Ovary (tissue), 9 donors: ENCODE data around the gene PLEKHH1. TPM values are rescaled to one million over a fixed set of nuclear protein-coding genes. Genes with fewer than 3 reads are reported as not detected.
A peak's percentile ranks its signal among the peaks of the same experiment; 100 is the strongest.

ENCODE experiments used
- DNase-seq, 5 donors: peaks; one replicate each; pipeline ENCODE4 v3.0.0-alpha.2; 2019 to 2020
- H3K27ac ChIP-seq, 2 donors: fragments of 200-600 bp; one replicate each; pipeline versions ENCODE4 v1.5.1 to v1.8.0; 2019 to 2022
- H3K27me3 ChIP-seq: fragments of 200-600 bp; one replicate; pipeline ENCODE4 v1.8.0; 2022
- H3K36me3 ChIP-seq: fragments of 200-600 bp; sonication (generic); one replicate; pipeline ENCODE4 v1.5.1; 2019
- H3K4me1 ChIP-seq: one replicate; pipeline ENCODE4 v1.8.1; 2013; ENCODE audit warnings: mild to moderate bottlenecking, moderate library complexity; ENCODE audit not compliant: insufficient read depth
- H3K4me3 ChIP-seq: fragments of 200-600 bp; sonication (generic); one replicate; pipeline ENCODE4 v1.5.1; 2017
- H3K9me3 ChIP-seq, 2 donors: fragments of 200-600 bp in 1 of 2; sonication (generic) in 1 of 2; one replicate each; pipeline versions ENCODE4 v1.5.1 to v1.8.1; 2013 to 2019; ENCODE audit warnings: mild to moderate bottlenecking in 1 of 2, moderate library complexity in 1 of 2
- CTCF ChIP-seq, 3 donors: fragments of 450-650 bp in 2 of 3; fragments of 200-600 bp in 1 of 3; IDR thresholded peaks; one replicate each; pipeline versions ENCODE4 v1.5.1 to v1.8.0; 2016 to 2022; ENCODE audit warnings: antibody characterized with exemption in 3 of 3, mild to moderate bottlenecking in 1 of 3
- EP300 ChIP-seq: sonication (generic); formaldehyde crosslinking; IDR thresholded peaks from one replicate; pipeline ENCODE4 v1.6.1; 2017; ENCODE audit warnings: antibody characterized with exemption
- POLR2A ChIP-seq: fragments of 450-650 bp; IDR thresholded peaks from one replicate; pipeline ENCODE4 v1.6.1; 2017; ENCODE audit warnings: antibody characterized with exemption, mild to moderate bottlenecking, moderate library complexity
- WGBS, 3 donors: extraction: QIAGEN DNeasy Blood & Tissue Kit in 1 of 3; methylation state at CpG; one replicate each; pipeline versions ENCODE4 v1.1.5 to v1.1.7; 2013 to 2017; 5-methylcytosine and 5-hydroxymethylcytosine counted together
- intact Hi-C, 4 donors: fragments of 100-400 bp; cut with DNase I; formaldehyde crosslinking; loops; one replicate each; pipeline versions ENCODE4 v1.11.0 to v1.15.1; 2022 to 2023
- polyA plus RNA-seq, 2 donors: library from polyadenylated mRNA; stranded (reverse); fragments of 200-250 nt in 1 of 2; fragments of 350-450 nt in 1 of 2; fragmentation: Illumina TruSeq in 1 of 2; extraction: RNeasy Lipid Tissue Mini Kit (QIAGEN cat#74804) in 1 of 2; gene quantifications; one replicate each; pipeline ENCODE4 v1.2.3, GENCODE V29; 2013 to 2014
- total RNA-seq, 7 donors: library from RNA; depleted of rRNA in 2 of 7; stranded (reverse); fragments of >200 nt in 2 of 7; fragmentation: NEBNext Ultra II Directional in 3 of 7; extraction: Animal tissue kit (Norgen Biotek cat#: 25700) in 3 of 7; gene quantifications; one replicate each; pipeline versions ENCODE4 v1.1.0 to v1.2.4, GENCODE V29; 2016 to 2023
- donor health status: DM: no; HTN: no; CAD: no; lungs with moderate emphysema.
- donor health status: DM: no; HTN: no; CAD: no.
- donor health status: Bipolar disorder and iron deficiency.
- donor health status: DM: yes; HTN: yes; CAD: no.
- donor health status: DM: no; HTN: no; CAD: no.
- donor health status: DM: yes; HTN: yes; CAD: no.

Gene PLEKHH1
- total and polyA plus RNA-seq, 9 donors = 0.78 to 15.7 (median 3.9) TPM

- H3K9me3 ChIP-seq = no peaks in the 10 kb centered on the region
- intact Hi-C loops = loop anchor here in 3 of 4 donors (5.0 to 10.0 kb wide), 3 partner anchors 134 to 146 kb away; partner anchors contain the start of gene RDH12 (in 1 of the 3)
- no peak for DNase-seq
- 84 to 87% (median 85%) methylated on average over 7 of the region's 7 CpGs for WGBS, 3 donors
- no peaks in the 10 kb centered on the region for H3K27me3 ChIP-seq
- H3K36me3 ChIP-seq = no peaks in the 10 kb centered on the region
- TF ChIP-seq CTCF (IDR thresholded peaks at IDR 0.05) (no peak), EP300 (no peak), POLR2A (no peak)
- H3K4me3 ChIP-seq = no peak overlapping the region
- no peak overlapping the region for H3K27ac ChIP-seq
- H3K4me1 ChIP-seq = no peaks in the 10 kb centered on the region
Measured at GRCh38 chr14:67570453-67570852, 37.4 kb downstream of the PLEKHH1 start.

GRCh38 chr14:67571275-67571990 is 38.3 kb downstream of the PLEKHH1 start:
- no peaks in the 10 kb centered on the region for H3K27me3 ChIP-seq
- TF ChIP-seq CTCF (IDR thresholded peaks at IDR 0.05) = peak in 1 of 3 donors; percentile 43
- no peak for TF ChIP-seq POLR2A
- no peaks in the 10 kb centered on the region for H3K36me3 ChIP-seq
- no peaks in the 10 kb centered on the region for H3K4me1 ChIP-seq
- H3K27ac ChIP-seq = no peak overlapping the region
- no peaks in the 10 kb centered on the region for H3K9me3 ChIP-seq
- intact Hi-C loops = loop anchor here in 3 of 4 donors (5.0 to 10.0 kb wide), 3 partner anchors 133 to 147 kb away; partner anchors contain the start of gene RDH12 (in 1 of the 3)
- WGBS, 3 donors = 38 to 47% (median 44%) methylated on average over 14 of the region's 14 CpGs
- no peak overlapping the region for H3K4me3 ChIP-seq
- peak; percentile 21 to 63 (median 44) for DNase-seq

- Histone ChIP-seq H3K4me1 (no peaks in the 10 kb centered on the region), H3K27me3 (no peaks in the 10 kb centered on the region), H3K4me3 (no peak overlapping the region), H3K36me3 (no peaks in the 10 kb centered on the region), H3K9me3 (no peaks in the 10 kb centered on the region), H3K27ac (no peak overlapping the region)
- TF ChIP-seq POLR2A = no peak
- TF ChIP-seq CTCF (IDR thresholded peaks at IDR 0.05) = no peak
- TF ChIP-seq EP300 = no peak
- 75 to 85% (median 77%) methylated on average over 19 of the region's 19 CpGs for WGBS, 3 donors
- no peak for DNase-seq
- intact Hi-C loops = loop anchor here in 3 of 4 donors (5.0 to 10.0 kb wide), 3 partner anchors 133 to 147 kb away; partner anchors contain the start of gene RDH12 (in 1 of the 3)
Measured at GRCh38 chr14:67571991-67572323, 38.9 kb downstream of the PLEKHH1 start.

- WGBS, 3 donors = 80 to 87% (median 87%) methylated on average over 5 of the region's 5 CpGs
- Histone ChIP-seq H3K36me3 (no peaks in the 10 kb centered on the region), H3K27ac (no peak overlapping the region), H3K9me3 (no peaks in the 10 kb centered on the region), H3K27me3 (no peaks in the 10 kb centered on the region), H3K4me3 (no peak overlapping the region), H3K4me1 (no peaks in the 10 kb centered on the region)
- intact Hi-C loops = loop anchor here in 3 of 4 donors (5.0 to 10.0 kb wide), 3 partner anchors 132 to 148 kb away; partner anchors contain the start of gene RDH12 (in 1 of the 3)
- DNase-seq = no peak
- no peak for TF ChIP-seq EP300
- TF ChIP-seq CTCF (IDR thresholded peaks at IDR 0.05) = no peak
Measured at GRCh38 chr14:67572608-67573007, 39.5 kb downstream of the PLEKHH1 start.
